Adrenal gland (tissue), 12 donors: Measurements from ENCODE around the gene VPS8. TPM values are rescaled to one million over a fixed set of nuclear protein-coding genes. Genes with fewer than 3 reads are reported as not detected.
"Not testable (repeated sequence)": the region's sequence is repeated elsewhere in the genome, so short reads cannot be mapped to it uniquely, and the experiment has no call there.

ENCODE experiments used
- DNase-seq, 7 donors: peaks; one replicate each; pipeline ENCODE4 v3.0.0-alpha.2; 2019 to 2020
- H3K27ac ChIP-seq, 5 donors: fragments of 200-600 bp; sonication (generic) in 4 of 5; 1 replicate in 3 of 5; 2 replicates in 2 of 5; pipeline versions ENCODE4 v1.5.1 to v1.8.0; 2016 to 2020; ENCODE audit warnings: mild to moderate bottlenecking in 1 of 5
- H3K27me3 ChIP-seq: fragments of 200-600 bp; 2 replicates; pipeline ENCODE4 v1.8.0; 2021
- H3K36me3 ChIP-seq, 2 donors: fragments of 200-600 bp; replicated peaks in 1 of 2; 1 replicate in 1 of 2; 2 replicates in 1 of 2; pipeline versions ENCODE4 v1.5.1 to v1.8.0; 2018 to 2022
- H3K4me1 ChIP-seq, 2 donors: fragments of 200-600 bp; replicated peaks in 1 of 2; 1 replicate in 1 of 2; 2 replicates in 1 of 2; pipeline versions ENCODE4 v1.5.1 to v1.8.0; 2018 to 2021
- H3K4me3 ChIP-seq, 4 donors: fragments of 200-600 bp; sonication (generic) in 3 of 4; one replicate each; pipeline ENCODE4 v1.5.1; 2016 to 2018
- H3K9me3 ChIP-seq, 3 donors: fragments of 200-600 bp; sonication (generic) in 1 of 3; replicated peaks in 1 of 3; 1 replicate in 2 of 3; 2 replicates in 1 of 3; pipeline versions ENCODE4 v1.5.1 to v1.8.0; 2016 to 2021
- CTCF ChIP-seq, 6 experiments: fragments of 450-650 bp in 4 of 6; fragments of 200-600 bp in 2 of 6; sonication (generic) in 1 of 6; IDR thresholded peaks; 1 replicate in 5 of 6; 2 replicates in 1 of 6; pipeline versions ENCODE4 v1.5.1 to v1.8.0; 2016 to 2021; ENCODE audit warnings: antibody characterized with exemption in 6 of 6, mild to moderate bottlenecking in 2 of 6, moderate library complexity in 1 of 6
- POLR2A ChIP-seq, 2 donors: fragments of 450-650 bp; IDR thresholded peaks; one replicate each; pipeline ENCODE4 v1.6.1; 2017; ENCODE audit warnings: antibody characterized with exemption in 2 of 2, mild to moderate bottlenecking in 2 of 2, moderate library complexity in 1 of 2
- WGBS, 4 donors: extraction: QIAGEN DNeasy Blood & Tissue Kit in 2 of 4; methylation state at CpG; one replicate each; pipeline versions ENCODE4 v1.1.5 to v1.1.7; 2013 to 2017; 5-methylcytosine and 5-hydroxymethylcytosine counted together
- intact Hi-C, 2 donors: fragments of 100-400 bp; cut with DNase I; formaldehyde crosslinking; loops; one replicate each; pipeline versions ENCODE4 v1.14.1 to v1.15.0; 2022 to 2023
- polyA plus RNA-seq, 3 donors: library from polyadenylated mRNA; stranded (reverse); fragments of 200-250 nt in 2 of 3; fragments of 350-450 nt in 1 of 3; fragmentation: Illumina TruSeq in 1 of 3; extraction: RNeasy Lipid Tissue Mini Kit (QIAGEN cat#74804) in 1 of 3; gene quantifications; one replicate each; pipeline ENCODE4 v1.2.3, GENCODE V29; 2013 to 2014
- total RNA-seq, 9 donors: library from RNA; depleted of rRNA in 4 of 9; stranded (reverse); fragments of >200 nt in 4 of 9; fragments of 120-200 nt in 1 of 9; fragmentation: NEBNext Ultra II Directional in 1 of 9; extraction: Animal tissue kit (Norgen Biotek cat#: 25700) in 1 of 9; gene quantifications; one replicate each; pipeline versions ENCODE4 v1.1.0 to v1.2.4, GENCODE V29; 2013 to 2023
- donor health status: healthy with polysubstance abuse.
- donor health status: Bipolar disorder and iron deficiency.
- donor health status: DM: yes; HTN: yes; CAD: no.
- donor health status: DM: no; HTN: no; CAD: no.
- donor health status: DM: no; HTN: no; CAD: no.
- donor health status: DM: yes; HTN: yes; CAD: no.

Gene VPS8
- total and polyA plus RNA-seq, 12 donors, result 17.6 to 96.4 (median 33.9) TPM

- Histone ChIP-seq H3K9me3 (no peaks in the 10 kb centered on the region), H3K4me3 (no peak overlapping the region), H3K27me3 (no peaks in the 10 kb centered on the region), H3K36me3 (no peaks in the 10 kb centered on the region), H3K27ac (no peak overlapping the region), H3K4me1 (no peaks in the 10 kb centered on the region)
- WGBS, 4 donors, result 90 to 94% (median 92%) methylated on average over 3 of the region's 3 CpGs
- DNase-seq, result no peak
- intact Hi-C loops, result no loop called here
- TF ChIP-seq CTCF (IDR thresholded peaks at IDR 0.05), result no peak
- no peak for TF ChIP-seq POLR2A (IDR thresholded peaks at IDR 0.05)
These were observed 132.3 kb downstream of the VPS8 start for GRCh38 chr3:184944241-184944640.

GRCh38 chr3:184945886-184946625 is 134.1 kb downstream of the VPS8 start:
- DNase-seq, result no peak
- no peaks in the 10 kb centered on the region for H3K36me3 ChIP-seq
- intact Hi-C loops, result no loop called here
- WGBS, 4 donors, result 91 to 93% (median 92%) methylated on average over 7 of the region's 7 CpGs
- TF ChIP-seq CTCF (IDR thresholded peaks at IDR 0.05), result no peak
- no peak for TF ChIP-seq POLR2A (IDR thresholded peaks at IDR 0.05)
- no peaks in the 10 kb centered on the region for H3K9me3 ChIP-seq
- no peak overlapping the region for H3K4me3 ChIP-seq
- no peaks in the 10 kb centered on the region for H3K4me1 ChIP-seq
- H3K27ac ChIP-seq, result no peak overlapping the region
- H3K27me3 ChIP-seq, result no peaks in the 10 kb centered on the region

- 89 to 92% (median 91%) methylated on average over 3 of the region's 3 CpGs for WGBS, 4 donors
- Histone ChIP-seq H3K36me3 (no peaks in the 10 kb centered on the region), H3K4me1 (no peaks in the 10 kb centered on the region), H3K4me3 (no peak overlapping the region), H3K9me3 (no peaks in the 10 kb centered on the region), H3K27ac (no peak overlapping the region), H3K27me3 (no peaks in the 10 kb centered on the region)
- TF ChIP-seq CTCF (IDR thresholded peaks at IDR 0.05) (no peak), POLR2A (IDR thresholded peaks at IDR 0.05) (no peak)
- intact Hi-C loops, result no loop called here
- DNase-seq, result no peak
These were observed 135.0 kb downstream of the VPS8 start for GRCh38 chr3:184946917-184947316.

GRCh38 chr3:184949251-184949965 is 137.4 kb downstream of the VPS8 start:
- 94 to 99% (median 96%) methylated on average over 4 of the region's 4 CpGs for WGBS, 4 donors
- H3K36me3 ChIP-seq, result no peaks in the 10 kb centered on the region
- H3K27ac ChIP-seq, result no peak overlapping the region
- H3K27me3 ChIP-seq, result no peaks in the 10 kb centered on the region
- H3K9me3 ChIP-seq, result no peaks in the 10 kb centered on the region
- H3K4me1 ChIP-seq, result no peaks in the 10 kb centered on the region
- H3K4me3 ChIP-seq, result no peak overlapping the region
- intact Hi-C loops, result no loop called here
- DNase-seq, result no peak
- no peak for TF ChIP-seq POLR2A (IDR thresholded peaks at IDR 0.05)
- TF ChIP-seq CTCF (IDR thresholded peaks at IDR 0.05), result no peak

- H3K9me3 ChIP-seq, intact Hi-C loops, H3K27ac ChIP-seq, H3K4me3 ChIP-seq, H3K36me3 ChIP-seq, DNase-seq, H3K4me1 ChIP-seq, H3K27me3 ChIP-seq: not testable (repeated sequence)
- WGBS, 4 donors, result 94 to 100% (median 98%) methylated on average over 1 of the region's 1 CpG
These were observed 138.8 kb downstream of the VPS8 start for GRCh38 chr3:184950816-184951215.
